OCI-LY7 (cell line): ENCODE data around the gene HYOU1.

Source experiments
- CTCF ChIP-seq: fragments of 200-600 bp; sonication (generic); conservative IDR thresholded peaks from 2 replicates; pipeline ENCODE4 v1.5.1; 2014; ENCODE audit warnings: mild to moderate bottlenecking, antibody characterized with exemption, low read length, moderate library complexity, mixed read lengths
- EZH2phosphoT487 ChIP-seq: fragments of 200-600 bp; sonication (generic); IDR thresholded peaks from 2 replicates; pipeline ENCODE4 v1.6.1; 2018; ENCODE audit warnings: low read depth, borderline replicate concordance, mild to moderate bottlenecking, mixed run types, antibody characterized with exemption, low read length, moderate library complexity, mixed read lengths

- TF ChIP-seq CTCF (no peak; the same call in 1 of the 2 replicates), EZH2phosphoT487 (no peak)
Measured at GRCh38 chr11:119056421-119056999, 495 bp downstream of the HYOU1 start.
